IPS DF 6.9 (cell line): ENCODE results near the gene ATG2A.

Experiments
- DNase-seq: peaks from one replicate; pipeline ENCODE4 v3.0.0-alpha.2; 2013; ENCODE audit warnings: low read depth, low spot score
- H3K27ac ChIP-seq: one replicate; pipeline ENCODE4 v1.5.1; 2013; ENCODE audit warnings: low read length, control low read depth
- H3K27me3 ChIP-seq: 2 replicates; pipeline ENCODE4 v1.6.1; 2013; ENCODE audit warnings: mild to moderate bottlenecking, low read length; ENCODE audit not compliant: control insufficient read depth, insufficient read depth
- H3K36me3 ChIP-seq: 2 replicates; pipeline ENCODE4 v1.6.1; 2013; ENCODE audit warnings: low read length; ENCODE audit not compliant: control insufficient read depth, insufficient read depth
- H3K4me1 ChIP-seq: 2 replicates; pipeline ENCODE4 v1.6.1; 2013; ENCODE audit warnings: low read length; ENCODE audit not compliant: control insufficient read depth, insufficient read depth
- H3K4me3 ChIP-seq: 2 replicates; pipeline ENCODE4 v1.5.1; 2013; ENCODE audit warnings: mild to moderate bottlenecking, low read length
- H3K9me3 ChIP-seq: 2 replicates; pipeline ENCODE4 v1.6.1; 2013; ENCODE audit warnings: low read length, inconsistent platforms; ENCODE audit not compliant: control insufficient read depth, insufficient read depth
- WGBS: extraction: QIAGEN DNeasy Blood & Tissue Kit; methylation state at CpG from one replicate; pipeline ENCODE4 v1.1.7; 2013; ENCODE audit warnings: mixed read lengths, missing lambda C conversion rate; ENCODE audit not compliant: insufficient read length, insufficient coverage; 5-methylcytosine and 5-hydroxymethylcytosine counted together

The ATG2A gene

GRCh38 chr11:64934682-64935358 is 17.8 kb upstream of the ATG2A start:
- Histone ChIP-seq H3K4me3 (no peak overlapping the region), H3K4me1 (peaks cover 9% of the 10 kb centered on the region), H3K27ac (no peak overlapping the region), H3K27me3 (no peaks in the 10 kb centered on the region), H3K9me3 (no peaks in the 10 kb centered on the region), H3K36me3 (0 out of 2 replicates have a peak, but pooled peaks cover 2% of the 10 kb centered on the region)
- no peak for DNase-seq
- WGBS = no CpG with 5 or more reads among the region's 27 CpGs

GRCh38 chr11:64933935-64934681 is 17.1 kb upstream of the ATG2A start:
- Histone ChIP-seq H3K36me3 (0 out of 2 replicates have a peak, but pooled peaks cover 2% of the 10 kb centered on the region), H3K27ac (no peak overlapping the region), H3K9me3 (no peaks in the 10 kb centered on the region), H3K27me3 (no peaks in the 10 kb centered on the region), H3K4me3 (no peak overlapping the region), H3K4me1 (peaks cover 9% of the 10 kb centered on the region)
- WGBS = no CpG with 5 or more reads among the region's 10 CpGs
- no peak for DNase-seq

- no CpG with 5 or more reads among the region's 12 CpGs for WGBS
- 0 out of 2 replicates have a peak, but pooled peaks cover 2% of the 10 kb centered on the region for H3K36me3 ChIP-seq
Observed at GRCh38 chr11:64933213-64933934, 16.4 kb upstream of the ATG2A start.

DNA sequence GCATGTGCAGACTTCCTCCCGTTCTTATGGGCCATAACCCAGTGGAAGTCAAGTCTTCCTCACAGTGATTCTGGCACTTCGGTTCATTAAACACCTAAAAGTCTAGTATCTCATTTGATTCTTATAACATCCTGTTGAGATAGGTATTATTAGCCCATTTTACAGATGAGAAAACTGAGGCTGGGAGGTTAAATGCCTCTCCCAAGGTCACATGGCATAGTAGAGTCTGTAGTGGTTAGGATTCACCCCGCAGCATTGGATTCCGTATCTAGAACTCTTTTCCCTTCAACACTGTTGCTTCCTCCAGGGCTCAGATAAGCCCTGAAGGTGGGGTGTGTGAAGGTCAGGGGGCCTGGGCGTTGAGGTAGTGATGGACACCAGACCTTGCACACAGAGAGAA is 15.3 kb upstream of the ATG2A start:
- WGBS = no CpG with 5 or more reads among the region's 5 CpGs
- Histone ChIP-seq H3K36me3 (0 out of 2 replicates have a peak, but pooled peaks cover 2% of the 10 kb centered on the region), H3K27me3 (no peaks in the 10 kb centered on the region), H3K4me3 (no peak overlapping the region), H3K4me1 (peaks cover 9% of the 10 kb centered on the region), H3K27ac (no peak overlapping the region), H3K9me3 (no peaks in the 10 kb centered on the region)
- no peak for DNase-seq

More at GRCh38 chr11:64933213-64933934, 16.4 kb upstream of the ATG2A start:
- peaks cover 9% of the 10 kb centered on the region for H3K4me1 ChIP-seq
- no peaks in the 10 kb centered on the region for H3K27me3 ChIP-seq
- H3K9me3 ChIP-seq = no peaks in the 10 kb centered on the region
- no peak overlapping the region for H3K27ac ChIP-seq
- H3K4me3 ChIP-seq = no peak overlapping the region
- no peak for DNase-seq

GRCh38 chr11:64931290-64931689 is 14.3 kb upstream of the ATG2A start:
- Histone ChIP-seq H3K27ac (no peak overlapping the region), H3K36me3 (0 out of 2 replicates have a peak, but pooled peaks cover 2% of the 10 kb centered on the region), H3K9me3 (no peaks in the 10 kb centered on the region), H3K4me3 (no peak overlapping the region), H3K4me1 (peaks cover 9% of the 10 kb centered on the region), H3K27me3 (no peaks in the 10 kb centered on the region)
- WGBS = no CpG with 5 or more reads among the region's 7 CpGs
- DNase-seq = no peak

- WGBS = no CpG with 5 or more reads among the region's 6 CpGs
- Histone ChIP-seq H3K27me3 (no peaks in the 10 kb centered on the region), H3K36me3 (0 out of 2 replicates have a peak, but pooled peaks cover 2% of the 10 kb centered on the region), H3K4me1 (peaks cover 5% of the 10 kb centered on the region), H3K9me3 (no peaks in the 10 kb centered on the region), H3K4me3 (no peak overlapping the region), H3K27ac (no peak overlapping the region)
- DNase-seq = no peak
Observed at GRCh38 chr11:64930340-64930739, 13.3 kb upstream of the ATG2A start.

- WGBS = no CpG with 5 or more reads among the region's 7 CpGs
- Histone ChIP-seq H3K4me3 (no peak overlapping the region), H3K36me3 (0 out of 2 replicates have a peak, but pooled peaks cover 2% of the 10 kb centered on the region), H3K27me3 (no peaks in the 10 kb centered on the region), H3K9me3 (no peaks in the 10 kb centered on the region), H3K27ac (no peak overlapping the region), H3K4me1 (no peaks in the 10 kb centered on the region; the same call in 1 of the 2 replicates)
- no peak for DNase-seq
Observed at GRCh38 chr11:64929625-64930024, 12.6 kb upstream of the ATG2A start.

DNA sequence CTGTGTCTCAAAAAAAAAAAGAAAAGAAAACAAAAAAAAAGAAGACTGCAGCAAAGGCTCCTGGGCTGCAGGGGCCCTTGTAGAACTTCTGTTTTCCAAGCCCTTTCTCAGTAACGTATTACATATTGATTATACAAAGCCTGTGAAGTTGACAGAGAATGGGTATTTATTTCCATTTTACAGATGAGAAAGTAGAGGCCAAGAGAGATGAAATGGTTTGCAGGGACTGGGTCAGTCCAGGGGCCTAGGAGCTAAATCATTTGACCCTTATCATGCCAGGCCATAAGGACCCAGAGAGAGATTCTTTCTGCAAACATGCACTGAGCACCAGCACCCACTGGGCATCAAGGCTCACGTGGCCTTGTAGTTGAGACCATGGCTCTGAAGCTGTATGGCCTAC is 11.9 kb upstream of the ATG2A start:
- Histone ChIP-seq H3K4me3 (no peak overlapping the region), H3K9me3 (no peaks in the 10 kb centered on the region), H3K27ac (no peak overlapping the region), H3K27me3 (no peaks in the 10 kb centered on the region), H3K36me3 (0 out of 2 replicates have a peak, but pooled peaks cover 2% of the 10 kb centered on the region), H3K4me1 (no peaks in the 10 kb centered on the region)
- WGBS = no CpG with 5 or more reads among the region's 2 CpGs
- no peak for DNase-seq

- H3K27me3 ChIP-seq = no peaks in the 10 kb centered on the region
- H3K4me1 ChIP-seq = peaks cover 1% of the 10 kb centered on the region; the same call in 1 of the 2 replicates
- DNase-seq = no peak
- H3K27ac ChIP-seq = no peak overlapping the region
- H3K9me3 ChIP-seq = no peaks in the 10 kb centered on the region
- no CpG with 5 or more reads among the region's 22 CpGs for WGBS
- H3K36me3 ChIP-seq = 0 out of 2 replicates have a peak, but pooled peaks cover 2% of the 10 kb centered on the region
- H3K4me3 ChIP-seq = no peak overlapping the region
Observed at GRCh38 chr11:64926689-64927088, 9.7 kb upstream of the ATG2A start.
